GM12864 (cell line): ENCODE measurements around the gene CACNG4.
"Not testable (repeated sequence)": the region's sequence is repeated elsewhere in the genome, so short reads cannot be mapped to it uniquely, and the experiment has no call there.

Source experiments
- DNase-seq: peaks from one replicate; pipeline ENCODE4 v3.0.0-alpha.2; 2011; ENCODE audit warnings: low read depth
- H3K4me3 ChIP-seq: 2 replicates; pipeline ENCODE4 v1.5.1; 2011; ENCODE audit warnings: mild to moderate bottlenecking, low read depth, low read length, control low read depth
- CTCF ChIP-seq: IDR thresholded peaks from 2 replicates; pipeline ENCODE4 v1.5.1; 2011; ENCODE audit warnings: low read depth, mild to moderate bottlenecking, moderate library complexity, low read length, control low read depth, inconsistent platforms; ENCODE audit errors: missing control alignments

The CACNG4 gene

GRCh38 chr17:66971730-66972441, 7.4 kb downstream of the CACNG4 start:
- TF ChIP-seq CTCF, result no peak
- DNase-seq, result no peak
- H3K4me3 ChIP-seq, result no peak overlapping the region

GRCh38 chr17:66972442-66972830, 7.9 kb downstream of the CACNG4 start:
- H3K4me3 ChIP-seq, DNase-seq: not testable (repeated sequence)

GRCh38 chr17:66975188-66975587, 10.7 kb downstream of the CACNG4 start:
- TF ChIP-seq CTCF, result no peak
- no peak for DNase-seq
- H3K4me3 ChIP-seq, result no peak overlapping the region

GRCh38 chr17:66975614-66976378, 11.3 kb downstream of the CACNG4 start:
- TF ChIP-seq CTCF, result peak; percentile 15
- H3K4me3 ChIP-seq, result no peak overlapping the region
- no peak for DNase-seq

- no peak for DNase-seq
- H3K4me3 ChIP-seq, result no peak overlapping the region
- TF ChIP-seq CTCF, result no peak
Measured at GRCh38 chr17:66976379-66976663, 11.8 kb downstream of the CACNG4 start.

GRCh38 chr17:66976781-66977201, 12.3 kb downstream of the CACNG4 start:
- no peak overlapping the region for H3K4me3 ChIP-seq
- no peak for TF ChIP-seq CTCF
- DNase-seq, result no peak

- DNase-seq, result no peak
- no peak for TF ChIP-seq CTCF
- H3K4me3 ChIP-seq, result no peak overlapping the region
Measured at GRCh38 chr17:66978514-66979061, 14.1 kb downstream of the CACNG4 start.
